Keratinocyte (primary cell): ENCODE results near the gene MMEL1. TPM values are rescaled to one million over a fixed set of nuclear protein-coding genes. Genes with fewer than 3 reads are reported as not detected.

Experiments
- DNase-seq: peaks from one replicate; pipeline ENCODE4 v3.0.0-alpha.2; 2011; ENCODE audit warnings: low read depth, missing footprints, low spot score
- FAIRE-seq: peaks from 2 replicates; lab custom pipeline; 2011; peaks lifted over from hg19 to GRCh38; lab: Jason Lieb, UNC
- H2AFZ ChIP-seq: 2 replicates; pipeline ENCODE4 v1.6.0; 2012; ENCODE audit warnings: low read length, control low read depth, inconsistent platforms; ENCODE audit not compliant: control insufficient read depth
- H3K27ac ChIP-seq: 2 replicates; pipeline ENCODE4 v1.5.1; 2011; ENCODE audit warnings: low read length; ENCODE audit not compliant: control insufficient read depth, insufficient read depth
- H3K27me3 ChIP-seq: 3 replicates; pipeline ENCODE4 v1.6.0; 2011; ENCODE audit warnings: low read length; ENCODE audit not compliant: control insufficient read depth, insufficient read depth; ENCODE audit errors: extremely low read depth
- H3K36me3 ChIP-seq, 2 experiments: 2 replicates in 1 of 2; 3 replicates in 1 of 2; pipeline ENCODE4 v1.5.1; 2011; ENCODE audit warnings: low read length in 2 of 2, mild to moderate bottlenecking in 1 of 2; ENCODE audit not compliant: control insufficient read depth in 2 of 2, insufficient read depth in 2 of 2; ENCODE audit errors: extremely low read depth in 1 of 2
- H3K4me1 ChIP-seq: 3 replicates; pipeline ENCODE4 v1.5.1; 2011; ENCODE audit warnings: low read length; ENCODE audit not compliant: control insufficient read depth, insufficient read depth; ENCODE audit errors: extremely low read depth
- H3K4me2 ChIP-seq: 3 replicates; pipeline ENCODE4 v1.6.0; 2011; ENCODE audit warnings: low read depth, low read length; ENCODE audit not compliant: control insufficient read depth, insufficient read depth; ENCODE audit errors: extremely low read depth
- H3K4me3 ChIP-seq, 3 experiments: fragments of 200-600 bp in 1 of 3; sonication (generic) in 1 of 3; 2 replicates in 2 of 3; 3 replicates in 1 of 3; pipeline ENCODE4 v1.5.1; 2011 to 2016; ENCODE audit warnings: low read length in 3 of 3, mild to moderate bottlenecking in 3 of 3, control low read depth in 2 of 3, inconsistent platforms in 1 of 3, low read depth in 1 of 3, mixed read lengths in 1 of 3, mixed run types in 1 of 3, moderate library complexity in 1 of 3; ENCODE audit not compliant: control insufficient read depth in 2 of 3, insufficient read depth in 2 of 3; ENCODE audit errors: extremely low read depth in 1 of 3
- H3K79me2 ChIP-seq: 2 replicates; pipeline ENCODE4 v1.6.0; 2012; ENCODE audit warnings: low read length; ENCODE audit not compliant: control insufficient read depth, insufficient read depth
- H3K9ac ChIP-seq: 3 replicates; pipeline ENCODE4 v1.6.0; 2011; ENCODE audit warnings: low read length; ENCODE audit not compliant: control insufficient read depth, insufficient read depth; ENCODE audit errors: extremely low read depth
- H3K9me1 ChIP-seq: 3 replicates; pipeline ENCODE4 v1.6.0; 2011; ENCODE audit warnings: low read length; ENCODE audit not compliant: control insufficient read depth, insufficient read depth; ENCODE audit errors: extremely low read depth
- H3K9me3 ChIP-seq: 2 replicates; pipeline ENCODE4 v1.5.1; 2012; ENCODE audit warnings: low read depth, low read length; ENCODE audit not compliant: control insufficient read depth
- H4K20me1 ChIP-seq: 3 replicates; pipeline ENCODE4 v1.6.0; 2011; ENCODE audit warnings: low read length; ENCODE audit not compliant: control insufficient read depth, insufficient read depth; ENCODE audit errors: extremely low read depth
- EZH2 ChIP-seq: IDR thresholded peaks from one replicate; pipeline ENCODE4 v1.6.1; 2012; ENCODE audit warnings: inconsistent platforms, mild to moderate bottlenecking, low read length, moderate library complexity
- dilution Hi-C: fragments of 300-500 bp; cut with MboI; formaldehyde crosslinking; loops from one replicate; pipeline ENCODE4 v1.7.0; 2020; ENCODE audit warnings: low sequenced_read_pairs; ENCODE audit not compliant: extremely low pct_ligation_motif_present
- polyA plus RNA-seq, 5 experiments: library from polyadenylated mRNA; depleted of rRNA in 3 of 5; stranded (reverse) in 3 of 5; stranded (forward) in 1 of 5; unstranded in 1 of 5; fragments of >200 nt; gene quantifications; 1 replicate in 1 of 5; 2 replicates in 3 of 5; 3 replicates in 1 of 5; pipeline versions ENCODE4 v1.2.1 to v1.2.3, GENCODE V29; 2011 to 2012; ENCODE audit warnings: missing spikeins in 2 of 5, low read depth in 1 of 5, low replicate concordance in 1 of 5
- TF ChIP-seq, protein P1 (sequence below), 3 experiments: IDR thresholded peaks in 1 of 3; conservative IDR thresholded peaks in 1 of 3; optimal IDR thresholded peaks in 1 of 3; 2 replicates in 2 of 3; 3 replicates in 1 of 3; pipeline versions ENCODE3 to v1.5.1; 2011; ENCODE audit warnings: low read length in 3 of 3, mild to moderate bottlenecking in 3 of 3, moderate library complexity in 2 of 3, control low read depth in 1 of 3, inconsistent platforms in 1 of 3; ENCODE audit not compliant: insufficient read depth in 2 of 3; ENCODE audit errors: extremely low read depth in 1 of 3

The MMEL1 gene
- polyA plus RNA-seq, 1 donor (not counting 4 experiments of a cell fraction or from before 2014, with no cell fraction given), result not detected

- H3K9ac ChIP-seq, result no peak overlapping the region
- DNase-seq, result no peak
- dilution Hi-C loops, result no loop called here
Measured at GRCh38 chr1:2590233-2591141, 42.3 kb downstream of the MMEL1 start.

GRCh38 chr1:2589431-2590232 is 43.2 kb downstream of the MMEL1 start:
- H3K4me1 ChIP-seq, result peaks cover 8% of the 10 kb centered on the region

More at GRCh38 chr1:2590233-2591141, 42.3 kb downstream of the MMEL1 start:
- Histone ChIP-seq H4K20me1 (no peaks in the 10 kb centered on the region), H3K27me3 (no peaks in the 10 kb centered on the region), H3K4me2 (no peak overlapping the region), H3K4me1 (peaks cover 5% of the 10 kb centered on the region), H3K9me1 (no peaks in the 10 kb centered on the region), H3K9me3 (no peaks in the 10 kb centered on the region), H2AFZ (no peak overlapping the region), H3K27ac (no peak overlapping the region), H3K36me3 (no peaks in the 10 kb centered on the region), H3K79me2 (no peaks in the 10 kb centered on the region), H3K4me3 (no peak overlapping the region)
- FAIRE-seq, result no peak
- TF ChIP-seq, protein P1, sequence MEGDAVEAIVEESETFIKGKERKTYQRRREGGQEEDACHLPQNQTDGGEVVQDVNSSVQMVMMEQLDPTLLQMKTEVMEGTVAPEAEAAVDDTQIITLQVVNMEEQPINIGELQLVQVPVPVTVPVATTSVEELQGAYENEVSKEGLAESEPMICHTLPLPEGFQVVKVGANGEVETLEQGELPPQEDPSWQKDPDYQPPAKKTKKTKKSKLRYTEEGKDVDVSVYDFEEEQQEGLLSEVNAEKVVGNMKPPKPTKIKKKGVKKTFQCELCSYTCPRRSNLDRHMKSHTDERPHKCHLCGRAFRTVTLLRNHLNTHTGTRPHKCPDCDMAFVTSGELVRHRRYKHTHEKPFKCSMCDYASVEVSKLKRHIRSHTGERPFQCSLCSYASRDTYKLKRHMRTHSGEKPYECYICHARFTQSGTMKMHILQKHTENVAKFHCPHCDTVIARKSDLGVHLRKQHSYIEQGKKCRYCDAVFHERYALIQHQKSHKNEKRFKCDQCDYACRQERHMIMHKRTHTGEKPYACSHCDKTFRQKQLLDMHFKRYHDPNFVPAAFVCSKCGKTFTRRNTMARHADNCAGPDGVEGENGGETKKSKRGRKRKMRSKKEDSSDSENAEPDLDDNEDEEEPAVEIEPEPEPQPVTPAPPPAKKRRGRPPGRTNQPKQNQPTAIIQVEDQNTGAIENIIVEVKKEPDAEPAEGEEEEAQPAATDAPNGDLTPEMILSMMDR (optimal IDR thresholded peaks at IDR 0.05 in 1 of 3, IDR thresholded peaks at IDR 0.05 in 1 of 3, conservative IDR thresholded peaks at IDR 0.05 in 1 of 3; ENCODE audit: extremely low read depth in 1 of 3, insufficient read depth in 2 of 3, low read length in 3 of 3), result no peak
- no peak for TF ChIP-seq EZH2

More at GRCh38 chr1:2589431-2590232, 43.2 kb downstream of the MMEL1 start:
- FAIRE-seq (no peak), DNase-seq (no peak)
- dilution Hi-C loops, result no loop called here
- Histone ChIP-seq H3K27me3 (no peaks in the 10 kb centered on the region), H3K4me3 (no peak overlapping the region), H3K27ac (no peak overlapping the region), H3K36me3 (no peaks in the 10 kb centered on the region), H2AFZ (no peak overlapping the region), H4K20me1 (no peaks in the 10 kb centered on the region), H3K9me3 (no peaks in the 10 kb centered on the region), H3K9me1 (no peaks in the 10 kb centered on the region), H3K4me2 (no peak overlapping the region), H3K79me2 (no peaks in the 10 kb centered on the region), H3K9ac (no peak overlapping the region)
- TF ChIP-seq, protein P1 (optimal IDR thresholded peaks at IDR 0.05 in 1 of 3, IDR thresholded peaks at IDR 0.05 in 1 of 3, conservative IDR thresholded peaks at IDR 0.05 in 1 of 3; ENCODE audit: extremely low read depth in 1 of 3, insufficient read depth in 2 of 3, low read length in 3 of 3), result no peak
- no peak for TF ChIP-seq EZH2
